ENCODE measurements around the gene CTSA. TPM values are rescaled to one million over a fixed set of nuclear protein-coding genes. Genes with fewer than 3 reads are reported as not detected.

Gene CTSA
- total and polyA plus RNA-seq, 2 experiments from 2014 or later = 39.9 to 63.9 TPM

DNA sequence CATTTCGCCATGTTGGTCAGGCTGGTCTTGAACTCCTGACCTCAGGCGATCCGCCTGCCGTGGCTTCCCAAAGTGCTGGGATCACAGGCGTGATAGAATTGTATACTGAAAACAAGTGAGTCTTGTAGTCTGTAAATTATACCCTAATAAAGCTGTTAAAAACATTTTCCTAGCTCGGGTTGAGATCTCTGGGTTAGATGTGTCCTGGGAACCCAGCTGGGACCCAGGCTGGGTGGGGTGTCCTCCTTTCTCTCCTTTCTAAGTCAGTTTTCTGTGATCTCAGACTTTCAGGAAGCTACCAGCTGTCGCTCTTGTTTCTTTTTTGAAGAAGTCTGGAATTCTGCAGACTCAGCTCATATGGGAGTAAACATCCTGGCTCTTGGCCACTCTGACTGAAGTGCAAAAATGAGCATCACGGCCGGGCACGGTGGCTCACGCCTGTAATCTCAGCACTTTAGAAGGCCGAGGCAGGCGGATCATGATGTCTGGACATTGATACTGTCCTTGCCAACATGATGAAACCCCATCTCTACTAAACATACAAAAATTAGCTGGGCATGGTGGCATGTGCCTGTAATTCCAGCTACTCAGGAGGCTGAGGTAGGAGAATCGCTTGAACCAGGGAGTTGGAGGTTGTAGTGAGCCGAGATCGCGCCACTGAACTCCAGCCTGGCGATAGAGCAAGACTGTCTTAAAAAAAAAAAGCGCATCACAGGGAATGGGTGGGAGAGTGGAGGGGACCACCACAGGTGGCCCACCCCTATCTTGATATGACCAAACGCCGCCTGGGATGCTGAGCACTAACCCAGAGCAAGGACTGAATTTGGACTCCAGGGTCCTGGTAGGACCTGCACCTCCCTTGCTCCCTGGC lies 33.5 kb downstream of the CTSA start:
- no peaks in the 10 kb centered on the region for H3K27me3 ChIP-seq (ENCODE audit: insufficient read depth)
- ATAC-seq (peak; percentile 13; the same call in 1 of the 3 replicates), DNase-seq (ENCODE audit: low spot score) (no peak)
- no peaks in the 10 kb centered on the region for H3K36me3 Mint-ChIP-seq (ENCODE audit: low read depth)
- no peak overlapping the region for H3K4me3 Mint-ChIP-seq
- H3K36me3 ChIP-seq (ENCODE audit: insufficient read depth) = no peaks in the 10 kb centered on the region
- H3F3A ChIP-seq (replicated peaks; ENCODE audit: low read depth) = no peaks in the 10 kb centered on the region
- H4K20me1 ChIP-seq (replicated peaks; ENCODE audit: insufficient read depth) = no peaks in the 10 kb centered on the region
- no peak overlapping the region for H3K27ac ChIP-seq (ENCODE audit: low read depth)
- no peak overlapping the region for H3K4me2 ChIP-seq
- no peaks in the 10 kb centered on the region for H3K79me2 ChIP-seq (replicated peaks; ENCODE audit: insufficient read depth)
- H2AFZ ChIP-seq = no peak overlapping the region
- H3K9me3 Mint-ChIP-seq = no peaks in the 10 kb centered on the region
- H3K9me2 ChIP-seq (ENCODE audit: insufficient read depth) = no peaks in the 10 kb centered on the region
- H3K27ac Mint-ChIP-seq = no peak overlapping the region
- H3K27me3 Mint-ChIP-seq (ENCODE audit: insufficient read depth, low read depth, poor library complexity) = peaks cover 7% of the 10 kb centered on the region
- H3K4me1 Mint-ChIP-seq = peaks cover 25% of the 10 kb centered on the region
- no peaks in the 10 kb centered on the region for H3K4me1 ChIP-seq (ENCODE audit: insufficient read depth)
- TF ChIP-seq, protein P1, sequence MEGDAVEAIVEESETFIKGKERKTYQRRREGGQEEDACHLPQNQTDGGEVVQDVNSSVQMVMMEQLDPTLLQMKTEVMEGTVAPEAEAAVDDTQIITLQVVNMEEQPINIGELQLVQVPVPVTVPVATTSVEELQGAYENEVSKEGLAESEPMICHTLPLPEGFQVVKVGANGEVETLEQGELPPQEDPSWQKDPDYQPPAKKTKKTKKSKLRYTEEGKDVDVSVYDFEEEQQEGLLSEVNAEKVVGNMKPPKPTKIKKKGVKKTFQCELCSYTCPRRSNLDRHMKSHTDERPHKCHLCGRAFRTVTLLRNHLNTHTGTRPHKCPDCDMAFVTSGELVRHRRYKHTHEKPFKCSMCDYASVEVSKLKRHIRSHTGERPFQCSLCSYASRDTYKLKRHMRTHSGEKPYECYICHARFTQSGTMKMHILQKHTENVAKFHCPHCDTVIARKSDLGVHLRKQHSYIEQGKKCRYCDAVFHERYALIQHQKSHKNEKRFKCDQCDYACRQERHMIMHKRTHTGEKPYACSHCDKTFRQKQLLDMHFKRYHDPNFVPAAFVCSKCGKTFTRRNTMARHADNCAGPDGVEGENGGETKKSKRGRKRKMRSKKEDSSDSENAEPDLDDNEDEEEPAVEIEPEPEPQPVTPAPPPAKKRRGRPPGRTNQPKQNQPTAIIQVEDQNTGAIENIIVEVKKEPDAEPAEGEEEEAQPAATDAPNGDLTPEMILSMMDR (conservative IDR thresholded peaks at IDR 0.05; ENCODE audit: low read depth in 2 of 2) = no peak
- TF ChIP-seq JUNB (IDR thresholded peaks at IDR 0.05; ENCODE audit: unreplicated experiment) (no peak), CREB1 (CRISPR knock-in tag; IDR thresholded peaks at IDR 0.05; ENCODE audit: low read depth) (no peak), POLR2AphosphoS5 (IDR thresholded peaks at IDR 0.05; ENCODE audit: low read depth) (no peak), NANOG (IDR thresholded peaks at IDR 0.05; ENCODE audit: borderline replicate concordance) (no peak), ZNF331 (CRISPR knock-in tag; IDR thresholded peaks at IDR 0.05; ENCODE audit: low read depth) (no peak), ZNF114 (CRISPR knock-in tag; IDR thresholded peaks at IDR 0.05) (no peak), EZH2phosphoT487 (IDR thresholded peaks at IDR 0.05; ENCODE audit: unreplicated experiment) (no peak), EZH2 (IDR thresholded peaks at IDR 0.05; ENCODE audit: low read depth, unreplicated experiment) (no peak), STAT1 (IDR thresholded peaks at IDR 0.05; ENCODE audit: unreplicated experiment) (no peak)
- TF ChIP-seq, protein P2, sequence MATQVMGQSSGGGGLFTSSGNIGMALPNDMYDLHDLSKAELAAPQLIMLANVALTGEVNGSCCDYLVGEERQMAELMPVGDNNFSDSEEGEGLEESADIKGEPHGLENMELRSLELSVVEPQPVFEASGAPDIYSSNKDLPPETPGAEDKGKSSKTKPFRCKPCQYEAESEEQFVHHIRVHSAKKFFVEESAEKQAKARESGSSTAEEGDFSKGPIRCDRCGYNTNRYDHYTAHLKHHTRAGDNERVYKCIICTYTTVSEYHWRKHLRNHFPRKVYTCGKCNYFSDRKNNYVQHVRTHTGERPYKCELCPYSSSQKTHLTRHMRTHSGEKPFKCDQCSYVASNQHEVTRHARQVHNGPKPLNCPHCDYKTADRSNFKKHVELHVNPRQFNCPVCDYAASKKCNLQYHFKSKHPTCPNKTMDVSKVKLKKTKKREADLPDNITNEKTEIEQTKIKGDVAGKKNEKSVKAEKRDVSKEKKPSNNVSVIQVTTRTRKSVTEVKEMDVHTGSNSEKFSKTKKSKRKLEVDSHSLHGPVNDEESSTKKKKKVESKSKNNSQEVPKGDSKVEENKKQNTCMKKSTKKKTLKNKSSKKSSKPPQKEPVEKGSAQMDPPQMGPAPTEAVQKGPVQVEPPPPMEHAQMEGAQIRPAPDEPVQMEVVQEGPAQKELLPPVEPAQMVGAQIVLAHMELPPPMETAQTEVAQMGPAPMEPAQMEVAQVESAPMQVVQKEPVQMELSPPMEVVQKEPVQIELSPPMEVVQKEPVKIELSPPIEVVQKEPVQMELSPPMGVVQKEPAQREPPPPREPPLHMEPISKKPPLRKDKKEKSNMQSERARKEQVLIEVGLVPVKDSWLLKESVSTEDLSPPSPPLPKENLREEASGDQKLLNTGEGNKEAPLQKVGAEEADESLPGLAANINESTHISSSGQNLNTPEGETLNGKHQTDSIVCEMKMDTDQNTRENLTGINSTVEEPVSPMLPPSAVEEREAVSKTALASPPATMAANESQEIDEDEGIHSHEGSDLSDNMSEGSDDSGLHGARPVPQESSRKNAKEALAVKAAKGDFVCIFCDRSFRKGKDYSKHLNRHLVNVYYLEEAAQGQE (IDR thresholded peaks at IDR 0.05; ENCODE audit: unreplicated experiment) = no peak
- TF ChIP-seq, protein P3, sequence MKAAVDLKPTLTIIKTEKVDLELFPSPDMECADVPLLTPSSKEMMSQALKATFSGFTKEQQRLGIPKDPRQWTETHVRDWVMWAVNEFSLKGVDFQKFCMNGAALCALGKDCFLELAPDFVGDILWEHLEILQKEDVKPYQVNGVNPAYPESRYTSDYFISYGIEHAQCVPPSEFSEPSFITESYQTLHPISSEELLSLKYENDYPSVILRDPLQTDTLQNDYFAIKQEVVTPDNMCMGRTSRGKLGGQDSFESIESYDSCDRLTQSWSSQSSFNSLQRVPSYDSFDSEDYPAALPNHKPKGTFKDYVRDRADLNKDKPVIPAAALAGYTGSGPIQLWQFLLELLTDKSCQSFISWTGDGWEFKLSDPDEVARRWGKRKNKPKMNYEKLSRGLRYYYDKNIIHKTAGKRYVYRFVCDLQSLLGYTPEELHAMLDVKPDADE (IDR thresholded peaks at IDR 0.05) = no peak
- TF ChIP-seq, protein P4, sequence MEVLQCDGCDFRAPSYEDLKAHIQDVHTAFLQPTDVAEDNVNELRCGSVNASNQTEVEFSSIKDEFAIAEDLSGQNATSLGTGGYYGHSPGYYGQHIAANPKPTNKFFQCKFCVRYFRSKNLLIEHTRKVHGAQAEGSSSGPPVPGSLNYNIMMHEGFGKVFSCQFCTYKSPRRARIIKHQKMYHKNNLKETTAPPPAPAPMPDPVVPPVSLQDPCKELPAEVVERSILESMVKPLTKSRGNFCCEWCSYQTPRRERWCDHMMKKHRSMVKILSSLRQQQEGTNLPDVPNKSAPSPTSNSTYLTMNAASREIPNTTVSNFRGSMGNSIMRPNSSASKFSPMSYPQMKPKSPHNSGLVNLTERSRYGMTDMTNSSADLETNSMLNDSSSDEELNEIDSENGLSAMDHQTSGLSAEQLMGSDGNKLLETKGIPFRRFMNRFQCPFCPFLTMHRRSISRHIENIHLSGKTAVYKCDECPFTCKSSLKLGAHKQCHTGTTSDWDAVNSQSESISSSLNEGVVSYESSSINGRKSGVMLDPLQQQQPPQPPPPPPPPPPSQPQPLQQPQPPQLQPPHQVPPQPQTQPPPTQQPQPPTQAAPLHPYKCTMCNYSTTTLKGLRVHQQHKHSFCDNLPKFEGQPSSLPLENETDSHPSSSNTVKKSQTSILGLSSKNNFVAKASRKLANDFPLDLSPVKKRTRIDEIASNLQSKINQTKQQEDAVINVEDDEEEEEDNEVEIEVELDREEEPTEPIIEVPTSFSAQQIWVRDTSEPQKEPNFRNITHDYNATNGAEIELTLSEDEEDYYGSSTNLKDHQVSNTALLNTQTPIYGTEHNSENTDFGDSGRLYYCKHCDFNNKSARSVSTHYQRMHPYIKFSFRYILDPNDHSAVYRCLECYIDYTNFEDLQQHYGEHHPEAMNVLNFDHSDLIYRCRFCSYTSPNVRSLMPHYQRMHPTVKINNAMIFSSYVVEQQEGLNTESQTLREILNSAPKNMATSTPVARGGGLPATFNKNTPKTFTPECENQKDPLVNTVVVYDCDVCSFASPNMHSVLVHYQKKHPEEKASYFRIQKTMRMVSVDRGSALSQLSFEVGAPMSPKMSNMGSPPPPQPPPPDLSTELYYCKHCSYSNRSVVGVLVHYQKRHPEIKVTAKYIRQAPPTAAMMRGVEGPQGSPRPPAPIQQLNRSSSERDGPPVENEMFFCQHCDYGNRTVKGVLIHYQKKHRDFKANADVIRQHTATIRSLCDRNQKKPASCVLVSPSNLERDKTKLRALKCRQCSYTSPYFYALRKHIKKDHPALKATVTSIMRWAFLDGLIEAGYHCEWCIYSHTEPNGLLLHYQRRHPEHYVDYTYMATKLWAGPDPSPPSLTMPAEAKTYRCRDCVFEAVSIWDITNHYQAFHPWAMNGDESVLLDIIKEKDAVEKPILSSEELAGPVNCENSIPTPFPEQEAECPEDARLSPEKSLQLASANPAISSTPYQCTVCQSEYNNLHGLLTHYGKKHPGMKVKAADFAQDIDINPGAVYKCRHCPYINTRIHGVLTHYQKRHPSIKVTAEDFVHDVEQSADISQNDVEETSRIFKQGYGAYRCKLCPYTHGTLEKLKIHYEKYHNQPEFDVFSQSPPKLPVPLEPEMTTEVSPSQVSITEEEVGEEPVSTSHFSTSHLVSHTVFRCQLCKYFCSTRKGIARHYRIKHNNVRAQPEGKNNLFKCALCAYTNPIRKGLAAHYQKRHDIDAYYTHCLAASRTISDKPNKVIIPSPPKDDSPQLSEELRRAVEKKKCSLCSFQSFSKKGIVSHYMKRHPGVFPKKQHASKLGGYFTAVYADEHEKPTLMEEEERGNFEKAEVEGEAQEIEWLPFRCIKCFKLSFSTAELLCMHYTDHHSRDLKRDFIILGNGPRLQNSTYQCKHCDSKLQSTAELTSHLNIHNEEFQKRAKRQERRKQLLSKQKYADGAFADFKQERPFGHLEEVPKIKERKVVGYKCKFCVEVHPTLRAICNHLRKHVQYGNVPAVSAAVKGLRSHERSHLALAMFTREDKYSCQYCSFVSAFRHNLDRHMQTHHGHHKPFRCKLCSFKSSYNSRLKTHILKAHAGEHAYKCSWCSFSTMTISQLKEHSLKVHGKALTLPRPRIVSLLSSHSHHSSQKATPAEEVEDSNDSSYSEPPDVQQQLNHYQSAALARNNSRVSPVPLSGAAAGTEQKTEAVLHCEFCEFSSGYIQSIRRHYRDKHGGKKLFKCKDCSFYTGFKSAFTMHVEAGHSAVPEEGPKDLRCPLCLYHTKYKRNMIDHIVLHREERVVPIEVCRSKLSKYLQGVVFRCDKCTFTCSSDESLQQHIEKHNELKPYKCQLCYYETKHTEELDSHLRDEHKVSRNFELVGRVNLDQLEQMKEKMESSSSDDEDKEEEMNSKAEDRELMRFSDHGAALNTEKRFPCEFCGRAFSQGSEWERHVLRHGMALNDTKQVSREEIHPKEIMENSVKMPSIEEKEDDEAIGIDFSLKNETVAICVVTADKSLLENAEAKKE (CRISPR knock-in tag; IDR thresholded peaks at IDR 0.05) = no peak
- H3K4me3 ChIP-seq = no peak overlapping the region

All from GM23338 (cell line).